Gastroesophageal sphincter (tissue), 4 donors: ENCODE data around the gene LAMA2. TPM values are rescaled to one million over a fixed set of nuclear protein-coding genes. Genes with fewer than 3 reads are reported as not detected.

Experiments used
- ATAC-seq: fragments of 150-250 bp; one replicate; pipeline ENCODE4 v1.9.1; 2016; ENCODE audit warnings: mild to moderate bottlenecking, moderate library complexity
- H3K27ac ChIP-seq, 4 donors: fragments of 200-600 bp; sonication (generic) in 3 of 4; 1 replicate in 3 of 4; 2 replicates in 1 of 4; pipeline ENCODE4 v1.5.1; 2016 to 2019
- H3K27me3 ChIP-seq: fragments of 200-600 bp; sonication (generic); one replicate; pipeline ENCODE4 v1.5.1; 2019
- H3K36me3 ChIP-seq, 2 donors: fragments of 200-600 bp; sonication (generic); one replicate each; pipeline ENCODE4 v1.5.1; 2019; ENCODE audit warnings: control low read depth in 1 of 2
- H3K4me1 ChIP-seq, 3 donors: fragments of 200-600 bp; sonication (generic); 1 replicate in 2 of 3; 2 replicates in 1 of 3; pipeline ENCODE4 v1.5.1; 2016 to 2019; ENCODE audit warnings: control low read depth in 2 of 3
- H3K4me3 ChIP-seq, 2 donors: fragments of 200-600 bp; sonication (generic); one replicate each; pipeline ENCODE4 v1.5.1; 2019; ENCODE audit warnings: mild to moderate bottlenecking in 1 of 2, moderate library complexity in 1 of 2
- H3K9me3 ChIP-seq, 3 donors: fragments of 200-600 bp; sonication (generic); one replicate each; pipeline ENCODE4 v1.5.1; 2017 to 2019; ENCODE audit warnings: control low read depth in 2 of 3
- CTCF ChIP-seq, 4 experiments: fragments of 200-600 bp in 2 of 4; fragments of 450-650 bp in 2 of 4; sonication (generic) in 1 of 4; IDR thresholded peaks; one replicate each; pipeline ENCODE4 v1.5.1; 2017 to 2019; ENCODE audit warnings: antibody characterized with exemption in 4 of 4, mild to moderate bottlenecking in 2 of 4, moderate library complexity in 2 of 4
- EP300 ChIP-seq: sonication (generic); formaldehyde crosslinking; IDR thresholded peaks from one replicate; pipeline ENCODE4 v1.6.1; 2017; ENCODE audit warnings: antibody characterized with exemption, mild to moderate bottlenecking
- POLR2A ChIP-seq, 2 donors: fragments of 450-650 bp; IDR thresholded peaks; one replicate each; pipeline ENCODE4 v1.6.1; 2017; ENCODE audit warnings: antibody characterized with exemption in 2 of 2, mild to moderate bottlenecking in 2 of 2, moderate library complexity in 1 of 2
- POLR2AphosphoS5 ChIP-seq: sonication (generic); formaldehyde crosslinking; IDR thresholded peaks from one replicate; pipeline ENCODE4 v1.6.1; 2017; ENCODE audit warnings: antibody characterized with exemption
- WGBS, 2 donors: methylation state at CpG; one replicate each; pipeline ENCODE4 v1.1.5; 2018; ENCODE audit warnings: low coverage in 1 of 2; 5-methylcytosine and 5-hydroxymethylcytosine counted together
- total RNA-seq, 4 donors: library from RNA; depleted of rRNA; stranded (reverse); fragments of >200 nt; gene quantifications; one replicate each; pipeline ENCODE4 v1.1.0, GENCODE V29; 2016

LAMA2 gene
- total RNA-seq, 4 donors from 2014 or later = 103 to 199 (median 153) TPM

- Histone ChIP-seq H3K4me1 (peaks cover 0 to 8% (median 0%) of the 10 kb centered on the region in 3 donors), H3K9me3 (no peaks in the 10 kb centered on the region), H3K27me3 (no peaks in the 10 kb centered on the region), H3K4me3 (no peak overlapping the region), H3K27ac (no peak overlapping the region), H3K36me3 (no peaks in the 10 kb centered on the region)
- ATAC-seq = no peak
- 77 to 100% methylated on average over 1 of the region's 1 CpG for WGBS, 2 donors
- TF ChIP-seq POLR2A (IDR thresholded peaks at IDR 0.05) (no peak), POLR2AphosphoS5 (no peak), EP300 (no peak), CTCF (IDR thresholded peaks at IDR 0.05) (no peak)
Measured at GRCh38 chr6:129111346-129111745, 228.4 kb downstream of the LAMA2 start.

GRCh38 chr6:129111853-129112252, 228.9 kb downstream of the LAMA2 start:
- no peak for ATAC-seq
- Histone ChIP-seq H3K4me1 (peaks cover 0 to 8% (median 0%) of the 10 kb centered on the region in 3 donors), H3K9me3 (no peaks in the 10 kb centered on the region), H3K4me3 (no peak overlapping the region), H3K27ac (peak overlapping the region in 1 of 4 donors; percentile 46), H3K36me3 (no peaks in the 10 kb centered on the region), H3K27me3 (no peaks in the 10 kb centered on the region)
- 75 to 93% methylated on average over 1 of the region's 1 CpG for WGBS, 2 donors
- TF ChIP-seq POLR2A (IDR thresholded peaks at IDR 0.05) = no peak
- no peak for TF ChIP-seq CTCF (IDR thresholded peaks at IDR 0.05)
- TF ChIP-seq EP300 = no peak
- TF ChIP-seq POLR2AphosphoS5 = no peak

GRCh38 chr6:129112591-129112990, 229.7 kb downstream of the LAMA2 start:
- Histone ChIP-seq H3K9me3 (no peaks in the 10 kb centered on the region), H3K36me3 (no peaks in the 10 kb centered on the region), H3K27ac (no peak overlapping the region), H3K27me3 (no peaks in the 10 kb centered on the region), H3K4me1 (peaks cover 0 to 8% (median 0%) of the 10 kb centered on the region in 3 donors), H3K4me3 (no peak overlapping the region)
- TF ChIP-seq EP300 = no peak
- no peak for TF ChIP-seq CTCF (IDR thresholded peaks at IDR 0.05)
- TF ChIP-seq POLR2AphosphoS5 = no peak
- no peak for TF ChIP-seq POLR2A (IDR thresholded peaks at IDR 0.05)
- ATAC-seq = peak; percentile 62

GRCh38 chr6:129113637-129114036, 230.7 kb downstream of the LAMA2 start:
- Histone ChIP-seq H3K27me3 (no peaks in the 10 kb centered on the region), H3K4me1 (peaks cover 0 to 8% (median 0%) of the 10 kb centered on the region in 3 donors), H3K36me3 (no peaks in the 10 kb centered on the region), H3K4me3 (no peak overlapping the region), H3K9me3 (no peaks in the 10 kb centered on the region), H3K27ac (peak overlapping the region in 1 of 4 donors; percentile 23)
- ATAC-seq = no peak
- TF ChIP-seq POLR2A (IDR thresholded peaks at IDR 0.05) (no peak), POLR2AphosphoS5 (no peak), CTCF (IDR thresholded peaks at IDR 0.05) (no peak), EP300 (no peak)
- WGBS, 2 donors = 75 to 94% methylated on average over 1 of the region's 1 CpG

GRCh38 chr6:129114636-129115391, 231.9 kb downstream of the LAMA2 start:
- Histone ChIP-seq H3K27me3 (no peaks in the 10 kb centered on the region), H3K9me3 (no peaks in the 10 kb centered on the region), H3K4me1 (peaks cover 0 to 8% (median 0%) of the 10 kb centered on the region in 3 donors), H3K27ac (peak overlapping the region in 1 of 4 donors; percentile 12), H3K36me3 (no peaks in the 10 kb centered on the region), H3K4me3 (no peak overlapping the region)
- WGBS, 2 donors = 70 to 75% methylated on average over 5 of the region's 5 CpGs
- TF ChIP-seq POLR2AphosphoS5 (no peak), POLR2A (IDR thresholded peaks at IDR 0.05) (no peak), EP300 (no peak), CTCF (IDR thresholded peaks at IDR 0.05) (no peak)
- no peak for ATAC-seq
